GM18505 (cell line): ENCODE data around the gene POLD2.

Experiments used
- ATAC-seq: cut with Tn5 transposase; IDR thresholded peaks from one replicate; pipeline ENCODE4 v1.9.1; 2021; ENCODE audit not compliant: unreplicated experiment
- POLR2A ChIP-seq: IDR thresholded peaks from 4 replicates; pipeline ENCODE4 v1.6.1; 2011; ENCODE audit warnings: borderline replicate concordance; ENCODE audit not compliant: insufficient read depth, insufficient read length; ENCODE audit errors: extremely low read depth

POLD2 gene

GRCh38 chr7:44157116-44158080, 34.0 kb upstream of the POLD2 start:
- no peak for ATAC-seq
- no peak for TF ChIP-seq POLR2A

GRCh38 chr7:44156453-44157010, 33.2 kb upstream of the POLD2 start:
- ATAC-seq = no peak
- TF ChIP-seq POLR2A = no peak

- TF ChIP-seq POLR2A = no peak
- no peak for ATAC-seq
Measured at GRCh38 chr7:44155191-44156185, 32.1 kb upstream of the POLD2 start.

- ATAC-seq = no peak
- TF ChIP-seq POLR2A = no peak
Measured at GRCh38 chr7:44154703-44155102, 31.4 kb upstream of the POLD2 start.

- ATAC-seq = no peak
- TF ChIP-seq POLR2A = no peak
Measured at GRCh38 chr7:44153948-44154335, 30.6 kb upstream of the POLD2 start.

- no peak for TF ChIP-seq POLR2A
Measured at GRCh38 chr7:44152971-44153947, 29.9 kb upstream of the POLD2 start.

GRCh38 chr7:44151956-44152355, 28.6 kb upstream of the POLD2 start:
- no peak for TF ChIP-seq POLR2A
- ATAC-seq = no peak

More at GRCh38 chr7:44152971-44153947, 29.9 kb upstream of the POLD2 start:
- no peak for ATAC-seq

- ATAC-seq = no peak
- TF ChIP-seq POLR2A = no peak
Measured at GRCh38 chr7:44150966-44151941, 27.9 kb upstream of the POLD2 start.

- ATAC-seq = peak; percentile 82
Measured at GRCh38 chr7:44150466-44150832, 27.1 kb upstream of the POLD2 start.

GRCh38 chr7:44149571-44150465, 26.5 kb upstream of the POLD2 start:
- ATAC-seq = no peak
- no peak for TF ChIP-seq POLR2A

More at GRCh38 chr7:44150466-44150832, 27.1 kb upstream of the POLD2 start:
- no peak for TF ChIP-seq POLR2A
